GM21526 (cell line): Measurements from ENCODE around the gene DNAAF5.
"Not testable (repeated sequence)": the region's sequence is repeated elsewhere in the genome, so short reads cannot be mapped to it uniquely, and the experiment has no call there.

Source experiments
- ATAC-seq: cut with Tn5 transposase; IDR thresholded peaks from one replicate; pipeline ENCODE4 v1.9.1; 2021; ENCODE audit warnings: moderate library complexity; ENCODE audit not compliant: unreplicated experiment, low FRiP score

The DNAAF5 gene

GRCh38 chr7:802500-803242 is 76.2 kb downstream of the DNAAF5 start:
- no peak for ATAC-seq

DNA sequence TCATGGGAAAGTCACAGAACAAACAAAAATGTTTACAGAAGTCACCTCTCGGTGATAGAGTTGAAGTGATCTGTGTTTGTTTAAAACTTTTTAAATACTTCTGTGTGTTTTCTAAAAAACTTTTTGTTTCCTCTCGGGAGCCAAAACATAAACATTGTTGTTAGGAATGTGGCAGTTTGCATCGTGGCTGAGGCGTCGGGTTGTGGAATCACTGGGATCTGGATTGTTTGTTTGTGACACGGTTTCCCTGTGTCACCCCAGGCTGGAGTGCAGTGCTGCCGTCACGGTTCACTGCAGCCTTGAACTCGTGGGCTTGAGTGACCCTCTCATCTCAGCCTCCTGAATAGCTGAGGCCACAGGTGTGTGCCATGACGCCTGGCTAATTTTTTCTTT is 76.7 kb downstream of the DNAAF5 start:
- ATAC-seq: no peak

DNA sequence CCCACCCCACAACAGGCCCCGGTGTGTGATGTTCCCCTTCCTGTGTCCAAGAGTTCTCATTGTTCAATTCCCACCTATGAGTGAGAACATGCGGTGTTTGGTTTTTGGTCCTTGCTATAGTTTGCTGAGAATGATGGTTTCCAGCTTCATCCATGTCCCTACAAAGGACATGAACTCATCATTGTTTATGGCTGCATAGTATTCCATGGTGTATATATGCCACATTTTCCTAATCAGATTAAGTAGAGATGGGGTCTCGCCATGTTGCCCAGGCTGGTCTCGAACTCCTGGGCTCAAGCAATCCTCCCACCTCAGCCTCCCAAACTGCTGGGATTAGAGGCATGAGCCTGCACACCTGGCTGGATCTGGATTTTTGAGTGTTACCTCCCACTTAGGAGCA is 77.3 kb downstream of the DNAAF5 start:
- ATAC-seq: not testable (repeated sequence)

DNA sequence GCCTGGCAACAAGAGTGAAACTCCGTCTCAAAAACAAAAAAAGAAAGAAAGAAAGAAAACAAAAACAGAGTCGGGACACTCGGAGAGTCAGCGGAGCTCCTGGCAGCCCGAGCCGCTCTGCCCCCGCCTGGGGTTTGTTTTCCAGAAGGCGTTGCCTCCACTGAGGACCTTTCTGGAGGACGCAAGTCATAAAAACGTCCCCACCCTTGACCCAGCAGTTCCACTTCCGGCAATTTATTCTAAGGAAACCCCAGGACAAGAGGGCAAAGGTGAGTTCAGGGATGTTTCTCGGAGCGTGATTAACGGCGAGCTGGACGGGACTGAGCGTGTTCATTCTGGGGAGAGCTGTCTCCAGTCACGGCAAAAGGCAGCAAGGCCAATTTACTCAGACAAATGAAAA is 78.8 kb downstream of the DNAAF5 start:
- no peak for ATAC-seq

GRCh38 chr7:815284-816216 is 89.1 kb downstream of the DNAAF5 start:
- ATAC-seq: no peak

GRCh38 chr7:816300-816750 is 89.8 kb downstream of the DNAAF5 start:
- peak; percentile 89 for ATAC-seq

DNA sequence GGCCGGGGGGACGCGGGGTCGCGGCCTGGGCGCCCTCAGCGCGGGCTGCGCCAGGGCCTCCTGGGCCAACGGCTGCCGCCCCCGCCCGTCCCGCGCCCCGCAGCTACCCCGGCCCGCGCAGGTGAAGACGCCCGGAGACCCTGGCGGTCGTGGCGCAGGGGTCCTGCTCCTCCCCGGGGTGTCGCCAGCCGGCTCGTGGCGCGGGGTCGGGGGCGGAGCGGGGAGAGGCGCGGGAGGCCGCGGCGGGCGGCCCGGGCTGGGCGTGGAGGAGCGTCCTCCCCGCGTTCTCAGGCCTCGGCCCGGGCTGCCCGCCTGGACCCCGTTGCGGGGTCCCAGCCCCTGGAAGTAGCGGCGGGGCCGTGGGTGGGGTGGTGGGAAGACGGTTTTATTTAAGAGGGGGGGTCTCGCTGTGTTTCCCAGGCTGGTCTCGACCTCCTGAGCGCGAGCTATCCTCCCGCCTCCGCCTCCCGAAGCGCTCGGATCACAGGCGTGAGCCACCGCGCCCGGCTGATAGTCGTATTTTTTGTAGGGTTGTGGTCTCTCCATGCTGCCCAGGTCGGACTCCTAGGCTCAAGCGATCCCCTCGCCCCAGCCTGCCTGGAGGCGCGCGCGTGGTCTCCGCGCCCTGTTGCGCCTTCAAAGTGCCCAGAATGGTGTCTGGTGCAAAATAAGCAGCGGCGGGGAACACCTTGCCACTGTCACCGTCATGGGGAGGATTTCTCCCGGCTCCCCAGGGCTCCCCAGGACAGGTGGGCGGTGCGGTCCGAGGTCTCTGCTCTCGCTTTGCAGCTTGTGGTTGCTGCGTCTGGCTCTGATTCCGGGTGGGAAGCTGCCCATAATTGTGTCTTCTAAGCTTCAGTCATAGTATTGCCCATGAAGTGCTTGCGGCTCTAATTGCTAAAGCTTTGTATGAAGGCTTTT is 90.5 kb downstream of the DNAAF5 start:
- peak; percentile 24 for ATAC-seq

- no peak for ATAC-seq
Observed at GRCh38 chr7:818031-818699, 91.7 kb downstream of the DNAAF5 start.

GRCh38 chr7:820341-820740 is 93.8 kb downstream of the DNAAF5 start:
- ATAC-seq: no peak

GRCh38 chr7:821688-822087 is 95.2 kb downstream of the DNAAF5 start:
- no peak for ATAC-seq

- no peak for ATAC-seq
Observed at GRCh38 chr7:822692-823276, 96.3 kb downstream of the DNAAF5 start.

- ATAC-seq: no peak
Observed at GRCh38 chr7:823649-824048, 97.2 kb downstream of the DNAAF5 start.

DNA sequence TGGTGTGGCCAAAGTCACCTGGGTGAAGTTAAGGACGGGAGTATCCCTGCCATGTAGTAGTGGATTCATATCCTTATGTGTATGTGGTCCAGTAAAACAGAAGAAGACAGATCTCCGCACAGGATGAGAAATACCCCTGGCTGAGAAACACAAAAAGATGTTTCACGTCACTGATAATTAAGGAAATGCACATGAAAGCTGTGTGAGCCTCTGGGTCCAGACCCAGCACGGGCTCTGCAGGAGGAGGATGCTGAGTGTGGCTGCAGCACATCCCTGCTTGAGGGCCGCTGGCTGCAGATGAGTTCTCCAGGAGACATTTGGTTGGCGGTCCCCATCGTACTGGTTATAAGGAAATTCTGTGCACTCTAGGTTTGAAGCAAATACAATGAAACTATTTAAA is 97.6 kb downstream of the DNAAF5 start:
- no peak for ATAC-seq

DNA sequence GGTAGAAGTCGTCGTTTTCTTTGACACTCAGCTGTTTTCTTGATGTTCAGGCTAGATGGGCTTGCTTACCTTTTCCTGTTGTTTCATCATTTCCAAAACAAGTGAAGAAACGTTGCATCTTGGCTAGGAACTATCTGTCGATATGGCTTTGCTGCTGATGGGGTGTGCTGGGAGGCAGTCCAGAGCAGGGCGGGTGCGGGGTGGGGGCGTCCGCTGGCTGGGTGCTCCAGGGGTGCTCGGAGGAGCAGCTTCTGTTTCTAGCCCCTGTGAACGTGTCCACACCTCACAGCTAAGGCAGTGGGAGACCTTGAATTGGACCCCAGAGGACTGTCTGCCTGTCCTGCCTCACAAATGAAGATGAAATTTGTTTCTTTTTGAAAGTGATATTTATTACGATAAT is 98.2 kb downstream of the DNAAF5 start:
- ATAC-seq: no peak

GRCh38 chr7:825386-825785 is 98.9 kb downstream of the DNAAF5 start:
- no peak for ATAC-seq

- ATAC-seq: no peak
Observed at GRCh38 chr7:826230-826917, 99.9 kb downstream of the DNAAF5 start.

- ATAC-seq: no peak
Observed at GRCh38 chr7:828793-829561, 102.5 kb downstream of the DNAAF5 start.

GRCh38 chr7:830069-830468 is 103.6 kb downstream of the DNAAF5 start:
- ATAC-seq: no peak
